Gastroesophageal sphincter (tissue), 4 donors: Measurements from ENCODE around the gene UNKL. TPM values are rescaled to one million over a fixed set of nuclear protein-coding genes. Genes with fewer than 3 reads are reported as not detected.

Experiments
- ATAC-seq: fragments of 150-250 bp; one replicate; pipeline ENCODE4 v1.9.1; 2016; ENCODE audit warnings: mild to moderate bottlenecking, moderate library complexity
- H3K27ac ChIP-seq, 4 donors: fragments of 200-600 bp; sonication (generic) in 3 of 4; 1 replicate in 3 of 4; 2 replicates in 1 of 4; pipeline ENCODE4 v1.5.1; 2016 to 2019
- H3K27me3 ChIP-seq: fragments of 200-600 bp; sonication (generic); one replicate; pipeline ENCODE4 v1.5.1; 2019
- H3K36me3 ChIP-seq, 2 donors: fragments of 200-600 bp; sonication (generic); one replicate each; pipeline ENCODE4 v1.5.1; 2019; ENCODE audit warnings: control low read depth in 1 of 2
- H3K4me1 ChIP-seq, 3 donors: fragments of 200-600 bp; sonication (generic); 1 replicate in 2 of 3; 2 replicates in 1 of 3; pipeline ENCODE4 v1.5.1; 2016 to 2019; ENCODE audit warnings: control low read depth in 2 of 3
- H3K4me3 ChIP-seq, 2 donors: fragments of 200-600 bp; sonication (generic); one replicate each; pipeline ENCODE4 v1.5.1; 2019; ENCODE audit warnings: mild to moderate bottlenecking in 1 of 2, moderate library complexity in 1 of 2
- H3K9me3 ChIP-seq, 3 donors: fragments of 200-600 bp; sonication (generic); one replicate each; pipeline ENCODE4 v1.5.1; 2017 to 2019; ENCODE audit warnings: control low read depth in 2 of 3
- CTCF ChIP-seq, 4 experiments: fragments of 200-600 bp in 2 of 4; fragments of 450-650 bp in 2 of 4; sonication (generic) in 1 of 4; IDR thresholded peaks; one replicate each; pipeline ENCODE4 v1.5.1; 2017 to 2019; ENCODE audit warnings: antibody characterized with exemption in 4 of 4, mild to moderate bottlenecking in 2 of 4, moderate library complexity in 2 of 4
- EP300 ChIP-seq: sonication (generic); formaldehyde crosslinking; IDR thresholded peaks from one replicate; pipeline ENCODE4 v1.6.1; 2017; ENCODE audit warnings: antibody characterized with exemption, mild to moderate bottlenecking
- POLR2A ChIP-seq, 2 donors: fragments of 450-650 bp; IDR thresholded peaks; one replicate each; pipeline ENCODE4 v1.6.1; 2017; ENCODE audit warnings: antibody characterized with exemption in 2 of 2, mild to moderate bottlenecking in 2 of 2, moderate library complexity in 1 of 2
- POLR2AphosphoS5 ChIP-seq: sonication (generic); formaldehyde crosslinking; IDR thresholded peaks from one replicate; pipeline ENCODE4 v1.6.1; 2017; ENCODE audit warnings: antibody characterized with exemption
- WGBS, 2 donors: methylation state at CpG; one replicate each; pipeline ENCODE4 v1.1.5; 2018; ENCODE audit warnings: low coverage in 1 of 2; 5-methylcytosine and 5-hydroxymethylcytosine counted together
- total RNA-seq, 4 donors: library from RNA; depleted of rRNA; stranded (reverse); fragments of >200 nt; gene quantifications; one replicate each; pipeline ENCODE4 v1.1.0, GENCODE V29; 2016

Gene UNKL
- total RNA-seq, 4 donors from 2014 or later = 12.3 to 29.4 (median 16.4) TPM

- Histone ChIP-seq H3K36me3 (peaks cover 0 to 96% of the 10 kb centered on the region in 2 donors), H3K9me3 (no peaks in the 10 kb centered on the region), H3K27me3 (no peaks in the 10 kb centered on the region), H3K4me1 (peaks cover 0 to 24% (median 4%) of the 10 kb centered on the region in 3 donors), H3K27ac (no peak overlapping the region), H3K4me3 (no peak overlapping the region)
- WGBS, 2 donors = 87% methylated on average over 3 of the region's 9 CpGs; no CpG with 5 or more reads in 1 of the 2 donors
- ATAC-seq = no peak
- TF ChIP-seq CTCF (IDR thresholded peaks at IDR 0.05) = no peak
- no peak for TF ChIP-seq EP300
- no peak for TF ChIP-seq POLR2AphosphoS5
- no peak for TF ChIP-seq POLR2A (IDR thresholded peaks at IDR 0.05)
These were observed 96.3 kb downstream of the UNKL start for GRCh38 chr16:1318268-1318545.

GRCh38 chr16:1317479-1318267 lies 96.8 kb downstream of the UNKL start:
- Histone ChIP-seq H3K27me3 (no peaks in the 10 kb centered on the region), H3K4me3 (no peak overlapping the region), H3K27ac (no peak overlapping the region), H3K36me3 (peaks cover 0 to 91% of the 10 kb centered on the region in 2 donors), H3K9me3 (no peaks in the 10 kb centered on the region), H3K4me1 (peaks cover 0 to 29% (median 9%) of the 10 kb centered on the region in 3 donors)
- WGBS, 2 donors = 80 to 84% methylated on average over 4 to 10 of the region's 32 CpGs
- ATAC-seq = no peak
- TF ChIP-seq POLR2AphosphoS5 = no peak
- TF ChIP-seq POLR2A (IDR thresholded peaks at IDR 0.05) = no peak
- TF ChIP-seq CTCF (IDR thresholded peaks at IDR 0.05) = no peak
- no peak for TF ChIP-seq EP300

DNA sequence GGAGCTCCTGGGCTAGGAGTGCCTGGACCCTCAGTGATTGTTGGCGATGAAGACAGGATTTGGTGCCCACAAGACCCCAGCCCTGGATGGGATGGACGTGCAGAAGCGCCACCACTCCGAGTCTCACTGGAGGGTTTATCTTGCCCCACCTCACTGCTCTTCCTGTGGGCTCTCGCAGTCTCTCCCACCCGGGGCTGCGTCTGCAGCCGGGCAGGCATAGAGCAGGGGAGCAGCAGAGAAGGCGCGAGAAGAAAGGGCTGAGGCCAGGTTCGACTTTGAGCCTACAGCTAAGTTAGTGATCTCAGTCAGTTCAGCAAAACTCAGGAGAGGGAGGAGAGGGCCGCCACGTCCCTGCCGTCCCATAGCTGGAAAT lies 98.5 kb downstream of the UNKL start:
- H3K36me3 ChIP-seq = peaks cover 0 to 81% of the 10 kb centered on the region in 2 donors
- no peak overlapping the region for H3K4me3 ChIP-seq
- H3K27me3 ChIP-seq = no peaks in the 10 kb centered on the region
- H3K27ac ChIP-seq = no peak overlapping the region
- no CpG with 5 or more reads among the region's 14 CpGs for WGBS, 2 donors
- no peak for ATAC-seq
- no peaks in the 10 kb centered on the region for H3K9me3 ChIP-seq
- peaks cover 0 to 46% (median 26%) of the 10 kb centered on the region in 3 donors for H3K4me1 ChIP-seq
- TF ChIP-seq POLR2AphosphoS5 = no peak
- TF ChIP-seq POLR2A (IDR thresholded peaks at IDR 0.05) = no peak
- TF ChIP-seq EP300 = no peak
- no peak for TF ChIP-seq CTCF (IDR thresholded peaks at IDR 0.05)

DNA sequence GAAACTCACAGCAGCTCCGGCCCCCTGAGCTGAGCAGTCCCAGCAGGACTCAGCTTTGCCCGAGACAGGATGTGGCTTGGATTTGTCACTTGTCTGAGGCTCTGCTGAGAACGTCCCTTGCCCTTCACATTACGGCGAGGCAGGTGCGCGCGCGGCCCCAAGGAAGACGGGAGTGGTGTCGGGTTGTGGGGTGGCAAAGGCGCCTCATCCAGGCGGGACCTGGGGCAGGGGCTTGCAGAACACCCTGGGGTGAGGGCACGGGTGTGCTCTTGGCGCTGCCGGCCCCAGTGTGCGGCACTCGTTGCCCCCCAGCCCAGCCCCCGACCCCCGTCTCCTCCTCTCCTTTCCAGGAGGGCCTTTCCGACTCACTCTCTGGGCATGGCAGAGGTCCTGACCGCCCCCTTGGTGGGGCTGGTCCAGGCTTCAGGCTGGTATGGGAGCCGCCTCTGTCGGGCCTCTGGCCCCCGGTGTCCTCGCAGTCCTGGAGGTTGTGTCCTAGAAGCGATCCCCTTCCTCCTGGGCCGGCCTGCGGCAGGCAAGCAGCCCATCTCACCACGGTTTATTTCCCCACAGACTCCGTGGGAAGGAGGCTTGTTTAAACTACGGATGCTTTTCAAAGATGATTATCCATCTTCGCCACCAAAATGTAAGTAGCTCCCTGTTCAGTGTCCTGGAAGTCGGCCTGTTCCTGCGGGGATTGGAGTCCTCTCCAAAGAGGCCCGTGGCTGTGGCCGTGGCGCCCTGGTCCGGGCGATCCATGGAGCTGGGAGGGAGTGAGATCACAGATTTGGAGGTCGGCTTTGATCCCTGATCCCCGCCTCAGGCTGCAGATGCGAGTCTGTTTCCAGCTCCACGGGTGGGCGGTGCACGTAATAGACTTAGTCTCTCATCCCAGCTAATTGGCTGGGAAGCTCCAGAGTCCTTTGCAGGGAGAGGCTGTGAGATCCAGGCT lies 99.1 kb downstream of the UNKL start:
- Histone ChIP-seq H3K9me3 (no peaks in the 10 kb centered on the region), H3K4me3 (no peak overlapping the region), H3K36me3 (peaks cover 0 to 74% of the 10 kb centered on the region in 2 donors), H3K27ac (no peak overlapping the region), H3K4me1 (peaks cover 0 to 52% (median 31%) of the 10 kb centered on the region in 3 donors), H3K27me3 (no peaks in the 10 kb centered on the region)
- 68% methylated on average over 3 of the region's 46 CpGs; no CpG with 5 or more reads in 1 of the 2 donors for WGBS, 2 donors
- no peak for TF ChIP-seq CTCF (IDR thresholded peaks at IDR 0.05)
- no peak for TF ChIP-seq POLR2A (IDR thresholded peaks at IDR 0.05)
- TF ChIP-seq POLR2AphosphoS5 = no peak
- no peak for TF ChIP-seq EP300
- ATAC-seq = no peak
